HG03103 (cell line): ENCODE data around the gene ANKS3.

Source experiments
- ATAC-seq: cut with Tn5 transposase; IDR thresholded peaks from one replicate; pipeline ENCODE4 v1.9.1; 2021; ENCODE audit warnings: low read depth; ENCODE audit not compliant: unreplicated experiment

ANKS3 gene

GRCh38 chr16:4686497-4687210 lies 47.4 kb downstream of the ANKS3 start:
- ATAC-seq: no peak

GRCh38 chr16:4685776-4686496 lies 48.1 kb downstream of the ANKS3 start:
- ATAC-seq: no peak

- no peak for ATAC-seq
These were observed 48.8 kb downstream of the ANKS3 start for GRCh38 chr16:4685292-4685691.

- ATAC-seq: no peak
These were observed 49.3 kb downstream of the ANKS3 start for GRCh38 chr16:4684763-4685162.

- no peak for ATAC-seq
These were observed 49.9 kb downstream of the ANKS3 start for GRCh38 chr16:4684058-4684715.

- no peak for ATAC-seq
These were observed 50.6 kb downstream of the ANKS3 start for GRCh38 chr16:4683255-4684057.

- ATAC-seq: no peak
These were observed 51.3 kb downstream of the ANKS3 start for GRCh38 chr16:4682616-4683254.

- no peak for ATAC-seq
These were observed 51.9 kb downstream of the ANKS3 start for GRCh38 chr16:4682084-4682591.

GRCh38 chr16:4681471-4682083 lies 52.5 kb downstream of the ANKS3 start:
- ATAC-seq: no peak

- ATAC-seq: no peak
These were observed 53.2 kb downstream of the ANKS3 start for GRCh38 chr16:4680673-4681470.

- no peak for ATAC-seq
These were observed 54.0 kb downstream of the ANKS3 start for GRCh38 chr16:4679850-4680636.

GRCh38 chr16:4679156-4679849 lies 54.8 kb downstream of the ANKS3 start:
- no peak for ATAC-seq

GRCh38 chr16:4678596-4678995 lies 55.5 kb downstream of the ANKS3 start:
- no peak for ATAC-seq

GRCh38 chr16:4677994-4678393 lies 56.1 kb downstream of the ANKS3 start:
- no peak for ATAC-seq

- no peak for ATAC-seq
These were observed 56.7 kb downstream of the ANKS3 start for GRCh38 chr16:4677390-4677789.

GRCh38 chr16:4676831-4677230 lies 57.2 kb downstream of the ANKS3 start:
- no peak for ATAC-seq
